Lower lobe of right lung (tissue), 2 donors: ENCODE data around the gene RNF144B. TPM values are rescaled to one million over a fixed set of nuclear protein-coding genes. Genes with fewer than 3 reads are reported as not detected.
A peak's percentile ranks its signal among the peaks of the same experiment; 100 is the strongest.

Experiments used
- ATAC-seq, 2 donors: fragments of 200-7000 bp; cut with Tn5 transposase; one replicate each; pipeline ENCODE4 v1.9.1; 2020 to 2022; ENCODE audit warnings: mild to moderate bottlenecking in 2 of 2, moderate library complexity in 2 of 2
- DNase-seq: peaks from one replicate; pipeline ENCODE4 v3.0.0-alpha.2; 2020
- H3K27ac ChIP-seq: fragments of 200-600 bp; one replicate; pipeline ENCODE4 v1.8.0; 2022
- H3K27me3 ChIP-seq: fragments of 200-600 bp; one replicate; pipeline ENCODE4 v1.8.0; 2022; ENCODE audit warnings: low read depth
- H3K36me3 ChIP-seq: fragments of 200-600 bp; one replicate; pipeline ENCODE4 v1.8.0; 2022; ENCODE audit warnings: mild to moderate bottlenecking
- H3K4me1 ChIP-seq: fragments of 200-600 bp; one replicate; pipeline ENCODE4 v1.8.0; 2022
- H3K4me3 ChIP-seq: fragments of 200-600 bp; one replicate; pipeline ENCODE4 v1.8.0; 2022; ENCODE audit warnings: mild to moderate bottlenecking
- H3K9me3 ChIP-seq: fragments of 200-600 bp; one replicate; pipeline ENCODE4 v1.8.0; 2022
- intact Hi-C: fragments of 100-400 bp; cut with DNase I; formaldehyde crosslinking; loops from one replicate; pipeline ENCODE4 v1.11.0; 2022
- total RNA-seq: library from RNA; stranded (reverse); fragmentation: NEBNext Ultra II Directional; extraction: Animal tissue kit (Norgen Biotek cat#: 25700); gene quantifications from one replicate; pipeline ENCODE4 v1.2.1, GENCODE V29; 2021
- TF ChIP-seq, protein P1 (sequence below): fragments of 200-600 bp; IDR thresholded peaks from one replicate; pipeline ENCODE4 v1.8.0; 2022; ENCODE audit warnings: antibody characterized with exemption, mild to moderate bottlenecking
- donor health status: DM: no; HTN: yes; CAD: no; lungs with severe emphysema.

The RNF144B gene
- total RNA-seq, 1 donor from 2014 or later: 109 TPM

DNA sequence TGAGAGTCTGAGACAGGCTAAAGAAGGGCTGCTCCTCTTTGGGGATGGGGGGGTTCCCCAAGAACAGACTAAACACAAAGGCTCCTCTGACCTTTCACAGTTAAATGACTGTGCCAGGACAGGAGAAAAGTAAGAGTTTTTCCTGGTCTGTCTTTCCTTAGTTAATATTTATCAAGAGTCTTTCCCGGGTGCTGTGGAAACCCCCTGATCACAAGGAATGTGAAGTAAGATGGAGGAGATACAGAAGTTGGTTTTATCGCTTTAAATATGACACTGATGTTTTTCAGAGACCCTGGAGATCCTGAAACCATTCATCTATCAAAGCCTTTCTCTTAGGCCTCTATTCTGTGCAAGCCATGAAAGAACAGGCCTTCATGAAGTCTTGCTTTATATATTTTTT lies 105.8 kb downstream of the RNF144B start:
- ATAC-seq: no peak
- no peaks in the 10 kb centered on the region for H3K9me3 ChIP-seq
- H3K36me3 ChIP-seq: no peaks in the 10 kb centered on the region
- no peak for DNase-seq
- H3K4me3 ChIP-seq: no peak overlapping the region
- intact Hi-C loops: no loop called here
- TF ChIP-seq, protein P1, sequence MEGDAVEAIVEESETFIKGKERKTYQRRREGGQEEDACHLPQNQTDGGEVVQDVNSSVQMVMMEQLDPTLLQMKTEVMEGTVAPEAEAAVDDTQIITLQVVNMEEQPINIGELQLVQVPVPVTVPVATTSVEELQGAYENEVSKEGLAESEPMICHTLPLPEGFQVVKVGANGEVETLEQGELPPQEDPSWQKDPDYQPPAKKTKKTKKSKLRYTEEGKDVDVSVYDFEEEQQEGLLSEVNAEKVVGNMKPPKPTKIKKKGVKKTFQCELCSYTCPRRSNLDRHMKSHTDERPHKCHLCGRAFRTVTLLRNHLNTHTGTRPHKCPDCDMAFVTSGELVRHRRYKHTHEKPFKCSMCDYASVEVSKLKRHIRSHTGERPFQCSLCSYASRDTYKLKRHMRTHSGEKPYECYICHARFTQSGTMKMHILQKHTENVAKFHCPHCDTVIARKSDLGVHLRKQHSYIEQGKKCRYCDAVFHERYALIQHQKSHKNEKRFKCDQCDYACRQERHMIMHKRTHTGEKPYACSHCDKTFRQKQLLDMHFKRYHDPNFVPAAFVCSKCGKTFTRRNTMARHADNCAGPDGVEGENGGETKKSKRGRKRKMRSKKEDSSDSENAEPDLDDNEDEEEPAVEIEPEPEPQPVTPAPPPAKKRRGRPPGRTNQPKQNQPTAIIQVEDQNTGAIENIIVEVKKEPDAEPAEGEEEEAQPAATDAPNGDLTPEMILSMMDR: no peak
- peak overlapping the region; percentile 53 for H3K27ac ChIP-seq
- H3K27me3 ChIP-seq: no peaks in the 10 kb centered on the region
- peaks cover 12% of the 10 kb centered on the region for H3K4me1 ChIP-seq

DNA sequence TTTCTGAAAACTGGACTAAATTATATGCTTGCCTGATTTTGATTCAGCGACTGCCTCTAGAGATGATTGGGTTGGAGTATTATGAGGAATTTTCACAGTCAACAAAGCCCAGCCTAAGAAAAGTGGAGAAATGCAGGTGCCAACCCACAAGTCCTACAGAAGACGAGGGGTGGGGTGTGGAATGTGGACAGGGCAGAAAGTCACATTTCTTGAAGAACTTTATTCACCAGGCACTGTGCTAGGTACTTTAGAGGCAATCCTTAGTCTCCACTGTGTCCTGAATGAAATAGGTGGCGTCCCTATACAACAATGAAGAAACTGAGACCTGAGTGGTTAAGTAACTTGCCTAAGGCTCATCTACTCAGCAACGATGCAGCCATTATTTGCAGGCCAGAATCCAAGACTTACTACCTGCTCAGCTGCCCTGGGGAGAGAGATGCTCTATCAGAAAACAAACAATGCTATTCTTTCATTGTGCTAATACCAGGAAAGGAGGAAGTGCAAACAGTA lies 106.3 kb downstream of the RNF144B start:
- ATAC-seq: peak; percentile 85

DNA sequence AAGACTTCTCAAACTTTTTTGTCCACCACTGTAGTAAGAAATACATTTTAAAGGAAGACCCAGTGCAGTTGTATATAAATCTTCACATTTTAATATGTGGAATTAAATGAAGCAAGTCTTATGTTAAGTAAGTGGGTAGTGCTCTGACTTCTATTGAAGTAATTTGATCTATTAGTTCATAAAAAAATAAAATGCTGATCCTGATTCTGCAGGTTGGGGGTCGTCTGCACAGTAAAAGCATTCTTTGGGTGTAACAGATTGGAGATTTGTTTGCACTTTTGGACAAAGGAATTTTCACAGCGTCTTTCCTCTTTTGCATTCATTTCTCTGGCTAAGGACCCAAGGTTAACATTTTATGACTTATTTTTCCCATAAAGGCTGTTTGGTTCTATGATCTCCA lies 106.8 kb downstream of the RNF144B start:
- Histone ChIP-seq H3K4me1 (peaks cover 12% of the 10 kb centered on the region), H3K27me3 (no peaks in the 10 kb centered on the region), H3K4me3 (no peak overlapping the region), H3K36me3 (no peaks in the 10 kb centered on the region), H3K27ac (peak overlapping the region; percentile 57), H3K9me3 (no peaks in the 10 kb centered on the region)
- DNase-seq (no peak), ATAC-seq (no peak)
- intact Hi-C loops: no loop called here
- TF ChIP-seq, protein P1: no peak

More for the DNA sequence above, 106.3 kb downstream of the RNF144B start:
- Histone ChIP-seq H3K36me3 (no peaks in the 10 kb centered on the region), H3K4me1 (peaks cover 12% of the 10 kb centered on the region), H3K27me3 (no peaks in the 10 kb centered on the region), H3K27ac (peak overlapping the region; percentile 57), H3K4me3 (no peak overlapping the region), H3K9me3 (no peaks in the 10 kb centered on the region)
- TF ChIP-seq, protein P1: no peak
- no peak for DNase-seq
- intact Hi-C loops: no loop called here

DNA sequence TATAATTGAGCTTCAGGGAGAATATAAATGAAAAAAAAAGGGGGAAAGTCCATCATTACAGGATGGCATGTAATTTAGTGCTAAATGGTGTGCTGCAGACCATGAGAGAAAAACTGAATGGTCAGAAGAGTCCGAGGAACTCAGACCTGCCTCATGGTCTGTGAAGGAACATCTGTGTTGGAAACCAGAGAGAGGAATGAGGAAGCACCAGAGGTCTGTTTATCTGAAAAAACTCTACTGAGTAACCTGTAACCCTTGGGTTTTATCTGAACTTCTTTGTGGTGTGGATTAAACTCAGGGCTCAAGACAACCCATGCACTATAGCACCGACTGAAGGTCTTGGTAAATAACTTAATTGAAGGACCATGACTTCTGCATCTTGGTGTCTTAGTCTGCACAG lies 108.1 kb downstream of the RNF144B start:
- DNase-seq (no peak), ATAC-seq (no peak)
- Histone ChIP-seq H3K27ac (no peak overlapping the region), H3K4me3 (no peak overlapping the region), H3K27me3 (no peaks in the 10 kb centered on the region), H3K36me3 (no peaks in the 10 kb centered on the region), H3K9me3 (no peaks in the 10 kb centered on the region), H3K4me1 (peaks cover 12% of the 10 kb centered on the region)
- intact Hi-C loops: no loop called here
- TF ChIP-seq, protein P1: no peak

DNA sequence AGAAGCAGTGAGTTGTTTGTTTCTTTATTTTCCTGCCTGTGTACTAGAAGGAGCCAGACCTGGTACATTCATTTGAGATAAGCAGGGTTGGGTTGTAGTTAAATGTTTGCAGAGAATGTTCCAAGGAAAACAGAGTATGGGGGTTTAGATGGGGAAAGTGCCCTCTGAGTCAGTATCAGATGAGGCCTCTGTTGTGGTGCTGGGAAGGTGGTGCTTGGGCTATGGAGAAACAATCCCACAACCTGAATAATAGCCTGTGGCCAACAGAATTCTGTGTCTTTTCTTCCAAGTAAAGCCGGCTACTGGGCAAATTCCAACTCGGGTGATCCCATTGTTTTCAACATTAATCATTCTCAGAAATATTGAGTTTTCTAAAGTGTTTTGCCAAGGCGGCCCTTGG lies 109.3 kb downstream of the RNF144B start:
- intact Hi-C loops: no loop called here
- Histone ChIP-seq H3K4me3 (no peak overlapping the region), H3K9me3 (no peaks in the 10 kb centered on the region), H3K27ac (peak overlapping the region; percentile 0), H3K4me1 (peaks cover 21% of the 10 kb centered on the region), H3K36me3 (no peaks in the 10 kb centered on the region), H3K27me3 (no peaks in the 10 kb centered on the region)
- TF ChIP-seq, protein P1: no peak
- DNase-seq (no peak), ATAC-seq (peak in 1 of 2 donors; percentile 51)

DNA sequence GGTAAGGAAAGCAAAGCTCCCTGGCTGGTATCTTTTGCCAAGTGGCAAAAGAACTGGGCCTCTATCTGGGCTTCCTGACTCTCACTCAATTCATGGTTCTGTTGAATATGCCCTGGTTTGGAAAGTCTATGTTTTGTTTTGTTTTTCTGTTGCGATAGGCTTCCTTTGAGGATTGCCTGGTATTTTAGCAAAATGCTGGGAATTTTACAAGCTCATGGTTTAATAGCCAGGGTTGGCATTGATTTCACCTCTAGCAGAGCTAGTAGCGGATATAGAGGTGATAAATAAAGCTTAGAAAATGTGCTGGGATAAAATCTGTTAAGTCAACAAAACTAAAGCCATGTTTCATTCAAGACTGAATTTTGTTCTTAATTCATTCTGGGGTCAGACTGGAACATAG lies 109.9 kb downstream of the RNF144B start:
- H3K4me1 ChIP-seq: peaks cover 26% of the 10 kb centered on the region
- ATAC-seq: no peak
- no peak for DNase-seq
- H3K27ac ChIP-seq: peak overlapping the region; percentile 0
- TF ChIP-seq, protein P1: no peak
- no peaks in the 10 kb centered on the region for H3K36me3 ChIP-seq
- H3K9me3 ChIP-seq: no peaks in the 10 kb centered on the region
- intact Hi-C loops: no loop called here
- H3K27me3 ChIP-seq: no peaks in the 10 kb centered on the region
- H3K4me3 ChIP-seq: no peak overlapping the region
